GM12891 (cell line): ENCODE results near the gene RHOBTB3.

Experiments
- POLR2A ChIP-seq: IDR thresholded peaks from 2 replicates; pipeline ENCODE4 v1.6.1; 2011; ENCODE audit warnings: low read depth, low read length, control low read depth
- POLR2AphosphoS5 ChIP-seq: IDR thresholded peaks from 2 replicates; pipeline ENCODE4 v1.6.1; 2011; ENCODE audit warnings: low read depth, low read length, control low read depth

DNA sequence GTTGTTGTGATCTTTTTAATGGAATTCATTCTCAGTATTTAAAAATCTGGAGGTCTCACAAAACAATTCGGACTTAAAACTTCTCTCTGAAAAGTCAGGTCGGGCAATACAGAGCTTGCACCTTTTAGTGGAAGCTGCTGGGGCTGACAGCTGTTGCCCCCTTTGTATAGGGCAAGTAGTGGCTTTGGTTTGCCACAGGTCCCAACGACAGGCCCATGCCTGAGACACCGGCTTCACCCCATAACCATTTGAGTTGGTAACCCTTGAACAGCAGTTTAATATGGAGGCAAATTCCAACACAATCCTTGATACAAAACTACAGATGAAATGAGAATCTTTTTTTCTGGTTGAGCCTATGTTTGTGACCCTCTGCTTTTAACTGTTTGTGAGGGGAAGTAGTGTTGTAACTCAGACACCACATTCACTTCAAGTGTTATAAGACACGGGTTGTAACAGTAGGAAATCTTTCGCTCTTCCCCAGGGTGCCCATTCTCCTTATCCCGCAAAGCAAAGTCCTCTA, 92.1 kb downstream of the RHOBTB3 start:
- no peak for TF ChIP-seq POLR2AphosphoS5
- TF ChIP-seq POLR2A, result no peak
